ENCODE data around the gene CAPN2.

CAPN2 gene

DNA sequence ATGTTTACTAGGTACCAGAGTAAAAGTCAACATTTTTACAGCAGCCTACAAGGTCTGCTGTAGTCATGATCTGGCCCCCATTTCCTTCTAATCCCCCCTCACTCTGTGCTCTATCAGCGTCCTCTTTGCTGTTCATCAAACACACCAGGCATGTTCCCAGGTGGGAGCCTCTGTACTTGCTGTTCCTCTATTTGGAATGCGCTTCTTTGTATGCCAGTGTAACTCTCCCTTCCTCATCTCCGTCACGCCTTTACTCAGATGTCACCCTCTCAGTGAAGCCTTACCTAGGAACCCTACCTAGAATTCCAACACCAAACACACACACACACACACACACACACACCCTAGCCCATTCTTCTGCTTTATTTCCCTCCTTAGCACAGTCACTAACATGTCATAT is 112.4 kb downstream of the CAPN2 start:
- no peak for DNase-seq (ENCODE audit: low read depth in 1 of 2, low spot score in 1 of 2)

All from stimulated activated CD4-positive, alpha-beta T cell treated with anti-CD3 and anti-CD28 coated beads, Interleukin-15, amount 100 ng/mL, for 1 hour (primary cell).